IMR-90 (cell line): ENCODE measurements around the gene ASB3. TPM values are rescaled to one million over a fixed set of nuclear protein-coding genes. Genes with fewer than 3 reads are reported as not detected.

Experiments used
- ATAC-seq: fragments of 200-7000 bp; cut with Tn5 transposase; 2 replicates; pipeline ENCODE4 v1.9.1; 2020; ENCODE audit warnings: low read depth, mild to moderate bottlenecking, moderate library complexity
- BruUV-seq: library from RNA; stranded (reverse); fragments of 400-500 nt; replicated peaks from 2 replicates; lab custom pipeline; 2021; lab: Mats Ljungman, UMichigan
- CTCF ChIA-PET: fragments of 300-600 bp; formaldehyde crosslinking; extraction: SDS; loops from one replicate; lab custom pipeline; 2021; ENCODE audit warnings: antibody characterized with exemption; lab: Yijun Ruan, JAX
- POLR2A ChIA-PET: fragments of 300-600 bp; sonication (Branson Sonifier 250); formaldehyde crosslinking; loops from one replicate; lab custom pipeline; 2022; ENCODE audit warnings: antibody characterized with exemption; ENCODE audit not compliant: unreplicated experiment; lab: Charles Lee
- DNase-seq: peaks from one replicate; pipeline ENCODE4 v3.0.0; 2013
- H2AFZ ChIP-seq: replicated peaks from 2 replicates; pipeline ENCODE3; 2013; ENCODE audit warnings: low read length, mild to moderate bottlenecking; ENCODE audit not compliant: poor library complexity
- H2AK5ac ChIP-seq: 2 replicates; pipeline ENCODE4 v1.6.1; 2013; ENCODE audit warnings: low read depth, low read length, inconsistent platforms
- H2AK9ac ChIP-seq: replicated peaks from 2 replicates; pipeline ENCODE3; 2013; ENCODE audit warnings: mild to moderate bottlenecking, low read depth, low read length, moderate library complexity; ENCODE audit not compliant: poor library complexity
- H2BK120ac ChIP-seq: 2 replicates; pipeline ENCODE4 v1.6.1; 2013; ENCODE audit warnings: low read depth, low read length, inconsistent platforms
- H2BK15ac ChIP-seq: 3 replicates; pipeline ENCODE4 v1.6.1; 2013; ENCODE audit warnings: low read depth, low read length, inconsistent platforms
- H2BK20ac ChIP-seq: 2 replicates; pipeline ENCODE4 v1.6.1; 2013; ENCODE audit warnings: low read depth, mild to moderate bottlenecking, inconsistent platforms, low read length, moderate library complexity
- H2BK5ac ChIP-seq: 2 replicates; pipeline ENCODE4 v1.6.1; 2013; ENCODE audit warnings: mild to moderate bottlenecking, low read depth, low read length, inconsistent platforms; ENCODE audit not compliant: poor library complexity, severe bottlenecking
- H3K14ac ChIP-seq: replicated peaks from 2 replicates; pipeline ENCODE4 v1.6.1; 2013; ENCODE audit warnings: low read depth, low read length, inconsistent platforms
- H3K18ac ChIP-seq: 2 replicates; pipeline ENCODE4 v1.6.1; 2013; ENCODE audit warnings: low read depth, low read length, control low read depth
- H3K23ac ChIP-seq: 2 replicates; pipeline ENCODE4 v1.6.1; 2013; ENCODE audit warnings: low read depth, low read length, inconsistent platforms
- H3K27ac ChIP-seq: 2 replicates; pipeline ENCODE4 v1.5.1; 2013; ENCODE audit warnings: mild to moderate bottlenecking, control low read depth, low read length; ENCODE audit not compliant: insufficient read depth
- H3K27me3 ChIP-seq: 2 replicates; pipeline ENCODE4 v1.6.1; 2013; ENCODE audit warnings: low read length; ENCODE audit not compliant: control insufficient read depth, insufficient read depth
- H3K36me3 ChIP-seq: 2 replicates; pipeline ENCODE4 v1.6.1; 2013; ENCODE audit warnings: low read length, mixed read lengths; ENCODE audit not compliant: control insufficient read depth, insufficient read depth
- H3K4ac ChIP-seq: 2 replicates; pipeline ENCODE4 v1.6.1; 2013; ENCODE audit warnings: low read depth, low read length, inconsistent platforms
- H3K4me1 ChIP-seq: 2 replicates; pipeline ENCODE4 v1.6.1; 2013; ENCODE audit warnings: low read length, mixed read lengths; ENCODE audit not compliant: control insufficient read depth, insufficient read depth
- H3K4me2 ChIP-seq: 2 replicates; pipeline ENCODE4 v1.6.1; 2013; ENCODE audit warnings: low read depth, mild to moderate bottlenecking, control low read depth, low read length, moderate library complexity
- H3K4me3 ChIP-seq: 2 replicates; pipeline ENCODE4 v1.5.1; 2013; ENCODE audit warnings: low read depth, mild to moderate bottlenecking, control low read depth, low read length, moderate library complexity; ENCODE audit not compliant: insufficient read depth
- H3K56ac ChIP-seq: 2 replicates; pipeline ENCODE4 v1.6.1; 2013; ENCODE audit warnings: low read length, inconsistent platforms; ENCODE audit not compliant: insufficient read depth; ENCODE audit errors: extremely low read depth
- H3K79me1 ChIP-seq, 2 experiments: 2 replicates each; pipeline ENCODE4 v1.6.1; 2013; ENCODE audit warnings: low read length in 2 of 2, inconsistent platforms in 1 of 2, low read depth in 1 of 2
- H3K9ac ChIP-seq: 2 replicates; pipeline ENCODE4 v1.6.1; 2013; ENCODE audit warnings: low read depth, low read length, control low read depth
- H3K9me1 ChIP-seq: 2 replicates; pipeline ENCODE4 v1.6.1; 2013; ENCODE audit warnings: low read length, inconsistent platforms; ENCODE audit not compliant: insufficient read depth
- H3K9me3 ChIP-seq: 2 replicates; pipeline ENCODE4 v1.6.1; 2013; ENCODE audit warnings: low read length; ENCODE audit not compliant: control insufficient read depth, insufficient read depth
- H4K20me1 ChIP-seq: 2 replicates; pipeline ENCODE4 v1.6.1; 2013; ENCODE audit warnings: low read length, inconsistent platforms; ENCODE audit not compliant: insufficient read depth
- H4K5ac ChIP-seq: 2 replicates; pipeline ENCODE4 v1.6.1; 2013; ENCODE audit warnings: mild to moderate bottlenecking, low read depth, low read length, control low read depth
- H4K8ac ChIP-seq, 2 experiments: 2 replicates each; pipeline ENCODE4 v1.6.1; 2013; ENCODE audit warnings: low read depth in 2 of 2, low read length in 2 of 2, control low read depth in 1 of 2, inconsistent platforms in 1 of 2
- H4K91ac ChIP-seq: 2 replicates; pipeline ENCODE4 v1.6.1; 2013; ENCODE audit warnings: low read depth, low read length, inconsistent platforms; ENCODE audit not compliant: insufficient read depth
- BHLHE40 ChIP-seq: fragments of 150-350 bp; IDR thresholded peaks from 2 replicates; pipeline ENCODE4 v1.6.1; 2016; ENCODE audit warnings: mild to moderate bottlenecking, low read depth, low read length
- CEBPB ChIP-seq: IDR thresholded peaks from 2 replicates; pipeline ENCODE4 v1.6.1; 2012; ENCODE audit warnings: low read depth, low read length, improper control_type of control experiment
- CHD1 ChIP-seq: IDR thresholded peaks from 2 replicates; pipeline ENCODE4 v1.6.1; 2012; ENCODE audit warnings: low read depth, low read length, improper control_type of control experiment
- FOS ChIP-seq: fragments of 150-350 bp; IDR thresholded peaks from 2 replicates; pipeline ENCODE4 v1.6.1; 2016; ENCODE audit warnings: low read depth, low read length
- MAFK ChIP-seq: IDR thresholded peaks from 2 replicates; pipeline ENCODE4 v1.6.1; 2012; ENCODE audit warnings: low read depth, low read length, improper control_type of control experiment
- MAZ ChIP-seq: IDR thresholded peaks from 2 replicates; pipeline ENCODE4 v1.6.1; 2012; ENCODE audit warnings: low read depth, mild to moderate bottlenecking, low read length, improper control_type of control experiment, moderate library complexity, borderline replicate concordance
- MXI1 ChIP-seq: IDR thresholded peaks from 2 replicates; pipeline ENCODE4 v1.6.1; 2012; ENCODE audit warnings: low read depth, mild to moderate bottlenecking, low read length, moderate library complexity, borderline replicate concordance
- NFE2L2 ChIP-seq: fragments of 150-350 bp; IDR thresholded peaks from 2 replicates; pipeline ENCODE4 v1.6.1; 2016; ENCODE audit warnings: low read depth, mild to moderate bottlenecking, low read length
- POLR2A ChIP-seq: IDR thresholded peaks from 2 replicates; pipeline ENCODE4 v1.6.1; 2012; ENCODE audit warnings: mild to moderate bottlenecking, low read depth, low read length
- RAD21 ChIP-seq: IDR thresholded peaks from 2 replicates; pipeline ENCODE4 v1.6.1; 2012; ENCODE audit warnings: low read length, improper control_type of control experiment
- RCOR1 ChIP-seq: IDR thresholded peaks from 2 replicates; pipeline ENCODE4 v1.6.1; 2012; ENCODE audit warnings: mild to moderate bottlenecking, low read length, improper control_type of control experiment; ENCODE audit not compliant: insufficient replicate concordance
- RFX5 ChIP-seq: IDR thresholded peaks from 2 replicates; pipeline ENCODE4 v1.8.0; 2012; ENCODE audit warnings: low read depth, mild to moderate bottlenecking, low read length, moderate library complexity
- SMC3 ChIP-seq: fragments of 150-350 bp; IDR thresholded peaks from 2 replicates; pipeline ENCODE4 v1.6.1; 2016; ENCODE audit warnings: low read depth, mild to moderate bottlenecking, antibody characterized with exemption, low read length, moderate library complexity
- USF2 ChIP-seq: fragments of 150-350 bp; IDR thresholded peaks from 2 replicates; pipeline ENCODE4 v1.6.1; 2017; ENCODE audit warnings: mild to moderate bottlenecking, antibody characterized with exemption, low read length, low read depth
- WGBS, 2 experiments: methylation state at CpG; one replicate each; pipeline versions ENCODE4 v1.1.5 to v1.1.7; 2013; ENCODE audit warnings: missing lambda C conversion rate in 2 of 2; ENCODE audit not compliant: insufficient read length in 1 of 2; ENCODE audit errors: extremely low coverage in 2 of 2; 5-methylcytosine and 5-hydroxymethylcytosine counted together
- dilution Hi-C: fragments of 300-500 bp; cut with HindIII; formaldehyde crosslinking; loops from one replicate; pipeline ENCODE4 v1.14.3; 2018; ENCODE audit warnings: low sequenced_read_pairs; ENCODE audit not compliant: unreplicated experiment
- in situ Hi-C: fragments of 300-500 bp; cut with MboI; formaldehyde crosslinking; loops from 3 replicates; pipeline ENCODE4 v1.14.3; 2019; ENCODE audit warnings: low sequenced_read_pairs, inconsistent platforms, mixed read lengths
- intact Hi-C: fragments of 100-400 bp; cut with micrococcal nuclease; formaldehyde crosslinking; loops from 2 replicates; pipeline ENCODE4 v1.10.0; 2022
- polyA plus RNA-seq, 3 experiments: library from polyadenylated mRNA; depleted of rRNA; stranded (reverse); fragments of >200 nt; gene quantifications; 2 replicates each; pipeline ENCODE4 v1.2.3, GENCODE V29; 2012; ENCODE audit warnings: low replicate concordance in 1 of 3
- total RNA-seq: library from RNA; depleted of rRNA; stranded (reverse); fragments of >200 nt; gene quantifications from 2 replicates; pipeline ENCODE4 v1.2.3, GENCODE V29; 2012
- TF ChIP-seq, protein P1 (sequence below): fragments of 150-350 bp; IDR thresholded peaks from 2 replicates; pipeline ENCODE4 v1.6.1; 2016; ENCODE audit warnings: low read depth, mild to moderate bottlenecking, low read length, moderate library complexity, borderline replicate concordance

ASB3 gene
- total and polyA plus RNA-seq, 2 of the 4 experiments (the other 2 are of a cell fraction) = 19.2 to 36.2 TPM

GRCh38 chr2:53655256-53655655, 131.5 kb downstream of the ASB3 start:
- Histone ChIP-seq H3K27ac (no peak overlapping the region), H4K8ac (no peak overlapping the region), H2BK20ac (no peak overlapping the region), H4K91ac (no peak overlapping the region), H3K18ac (no peak overlapping the region), H3K4me3 (no peak overlapping the region), H3K9me3 (no peaks in the 10 kb centered on the region), H3K23ac (no peak overlapping the region), H4K20me1 (no peaks in the 10 kb centered on the region), H2AFZ (no peak overlapping the region), H2BK120ac (no peak overlapping the region), H3K4me2 (no peak overlapping the region), H2BK15ac (no peak overlapping the region), H3K27me3 (no peaks in the 10 kb centered on the region), H3K79me1 (no peaks in the 10 kb centered on the region), H4K5ac (no peak overlapping the region), H3K56ac (no peak overlapping the region), H3K36me3 (no peaks in the 10 kb centered on the region), H3K9me1 (no peaks in the 10 kb centered on the region), H2BK5ac (no peak overlapping the region), H3K14ac (no peak overlapping the region), H3K4me1 (no peaks in the 10 kb centered on the region), H2AK5ac (no peak overlapping the region), H3K9ac (no peak overlapping the region), H3K4ac (no peak overlapping the region), H2AK9ac (no peak overlapping the region)
- no peak for ATAC-seq
- in situ Hi-C loops = no loop called here
- TF ChIP-seq CEBPB (no peak), MAZ (no peak), RCOR1 (no peak), POLR2A (no peak), USF2 (no peak), BHLHE40 (no peak), FOS (no peak), MXI1 (no peak), NFE2L2 (no peak), CHD1 (no peak), RFX5 (no peak), SMC3 (no peak), RAD21 (no peak), MAFK (no peak)
- TF ChIP-seq, protein P1, sequence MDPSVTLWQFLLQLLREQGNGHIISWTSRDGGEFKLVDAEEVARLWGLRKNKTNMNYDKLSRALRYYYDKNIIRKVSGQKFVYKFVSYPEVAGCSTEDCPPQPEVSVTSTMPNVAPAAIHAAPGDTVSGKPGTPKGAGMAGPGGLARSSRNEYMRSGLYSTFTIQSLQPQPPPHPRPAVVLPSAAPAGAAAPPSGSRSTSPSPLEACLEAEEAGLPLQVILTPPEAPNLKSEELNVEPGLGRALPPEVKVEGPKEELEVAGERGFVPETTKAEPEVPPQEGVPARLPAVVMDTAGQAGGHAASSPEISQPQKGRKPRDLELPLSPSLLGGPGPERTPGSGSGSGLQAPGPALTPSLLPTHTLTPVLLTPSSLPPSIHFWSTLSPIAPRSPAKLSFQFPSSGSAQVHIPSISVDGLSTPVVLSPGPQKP = no peak
- ChIA-PET CTCF (no interaction called here), POLR2A (no interaction called here)
- no CpG with 5 or more reads among the region's 1 CpG for WGBS, 2 experiments
- dilution Hi-C loops = no loop called here
- no TSS peak for BruUV-seq
- intact Hi-C loops = no loop called here
- DNase-seq = no peak
